Activated naive CD4-positive, alpha-beta T cell treated with anti-CD3 and anti-CD28 coated beads, Interleukin-2, amount 50 U/mL, for 16 hours (primary cell): Measurements from ENCODE around the gene SPARCL1.
"Not testable (repeated sequence)": the region's sequence is repeated elsewhere in the genome, so short reads cannot be mapped to it uniquely, and the experiment has no call there.

Experiments
- DNase-seq: peaks from one replicate; pipeline ENCODE4 v3.0.0-alpha.2; 2020

SPARCL1 gene

DNA sequence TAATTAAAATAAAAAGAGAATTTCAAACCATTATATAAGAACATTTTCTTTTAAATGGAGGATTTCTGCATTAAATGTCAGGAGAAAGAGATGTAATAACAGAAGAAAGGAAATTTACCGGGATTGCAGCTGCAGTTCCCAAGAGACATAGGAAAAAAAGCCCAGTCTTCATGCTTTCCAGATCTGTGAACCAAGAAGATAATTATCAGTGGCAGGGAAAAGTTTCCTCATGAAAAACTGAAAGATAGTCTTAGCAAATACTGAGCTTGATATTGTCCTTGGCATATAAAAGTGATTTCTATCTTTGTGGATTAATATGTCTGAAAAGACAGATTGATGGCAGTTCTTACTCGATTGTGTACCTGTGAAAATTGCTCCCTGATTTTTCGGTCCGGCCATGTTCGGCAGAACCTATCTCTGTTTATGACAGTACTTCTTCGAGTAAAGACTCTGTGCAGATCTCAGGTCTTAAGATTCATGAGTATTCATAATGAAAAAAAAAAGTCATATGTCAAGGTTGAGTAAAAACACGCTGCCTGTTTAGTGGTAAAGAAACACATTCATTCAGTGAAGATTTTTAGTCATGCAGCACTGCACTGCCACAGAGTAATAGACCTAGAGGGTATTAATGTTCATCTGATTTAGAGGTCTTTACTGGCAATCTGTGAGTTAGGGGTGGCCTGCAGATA, 29.6 kb downstream of the SPARCL1 start:
- DNase-seq = no peak

DNA sequence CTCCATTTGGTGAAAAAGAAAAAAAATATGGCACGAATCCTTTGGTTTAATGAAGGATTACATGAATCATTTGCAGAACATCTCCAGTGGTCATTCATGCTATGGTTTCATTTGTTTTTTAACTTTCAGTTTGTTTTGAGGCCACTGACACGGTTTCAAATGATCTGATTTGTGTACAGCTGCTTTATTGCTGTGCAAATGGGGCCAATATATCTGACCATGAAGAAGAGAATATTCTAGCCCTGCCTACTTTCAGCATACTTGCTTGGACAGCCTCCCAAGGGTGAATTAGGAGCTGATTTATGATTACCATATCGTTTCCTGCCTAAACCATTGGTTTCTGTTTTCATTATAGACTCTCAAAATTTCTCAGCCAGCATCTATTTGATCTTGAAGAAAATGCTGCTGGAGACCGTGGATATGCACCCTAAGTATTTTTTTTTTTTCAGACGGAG, 30.7 kb downstream of the SPARCL1 start:
- DNase-seq = no peak

DNA sequence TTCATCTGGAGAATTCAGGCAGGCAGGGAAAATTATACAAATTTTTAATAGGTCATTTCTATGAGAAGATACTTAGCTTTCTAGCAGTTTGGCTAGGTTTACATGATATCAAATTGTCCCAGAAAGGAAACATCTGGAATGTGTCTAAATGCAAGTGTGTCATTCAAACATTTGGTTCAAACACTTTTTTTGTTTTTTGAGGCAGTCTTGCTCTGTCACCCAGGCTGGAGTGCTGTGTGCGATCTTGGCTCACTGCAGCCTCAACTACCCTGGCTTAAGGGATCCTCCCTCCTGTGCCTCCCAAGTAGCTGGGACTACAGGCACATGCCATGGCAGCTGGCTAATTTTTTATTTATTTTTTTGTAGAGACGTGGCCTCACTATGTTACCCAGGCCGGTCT, 31.6 kb downstream of the SPARCL1 start:
- no peak for DNase-seq

DNA sequence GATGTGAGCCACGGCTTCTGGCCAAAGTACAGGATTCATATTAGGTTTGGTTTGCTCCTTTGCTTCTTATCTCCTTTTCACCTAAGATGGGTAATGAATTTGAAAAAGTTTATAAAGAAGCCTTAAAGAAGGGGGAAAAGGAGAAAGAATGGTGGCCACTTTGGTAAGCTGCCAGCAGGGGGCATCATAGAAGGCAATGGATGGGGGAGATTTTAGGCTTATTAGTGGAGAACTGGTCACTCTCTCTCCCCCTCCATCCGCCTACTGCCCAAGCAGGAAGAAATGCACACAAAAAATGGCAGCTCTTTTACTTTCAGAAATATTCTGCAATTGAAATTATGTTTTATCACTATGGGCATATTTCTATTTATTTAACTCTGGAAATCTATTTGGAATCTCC, 32.0 kb downstream of the SPARCL1 start:
- DNase-seq = no peak

DNA sequence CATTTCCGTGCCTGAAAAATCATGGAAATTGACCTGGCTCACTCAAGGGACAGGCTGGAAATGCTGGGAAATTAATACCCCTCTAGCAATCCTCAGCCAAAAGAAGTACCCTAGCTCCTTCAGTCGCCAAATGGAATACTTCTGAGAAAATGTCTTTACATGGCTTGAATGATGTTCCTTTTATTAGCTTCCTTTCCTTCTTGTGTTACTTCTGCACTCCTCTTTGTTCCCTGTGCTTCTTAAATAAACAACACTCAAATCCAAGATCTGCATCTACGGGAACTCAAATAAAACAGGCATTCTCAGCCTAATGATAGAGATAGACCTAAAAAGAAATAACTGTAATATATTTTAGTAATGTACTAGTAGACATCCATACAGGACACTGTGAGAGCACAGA, 36.1 kb downstream of the SPARCL1 start:
- no peak for DNase-seq

DNA sequence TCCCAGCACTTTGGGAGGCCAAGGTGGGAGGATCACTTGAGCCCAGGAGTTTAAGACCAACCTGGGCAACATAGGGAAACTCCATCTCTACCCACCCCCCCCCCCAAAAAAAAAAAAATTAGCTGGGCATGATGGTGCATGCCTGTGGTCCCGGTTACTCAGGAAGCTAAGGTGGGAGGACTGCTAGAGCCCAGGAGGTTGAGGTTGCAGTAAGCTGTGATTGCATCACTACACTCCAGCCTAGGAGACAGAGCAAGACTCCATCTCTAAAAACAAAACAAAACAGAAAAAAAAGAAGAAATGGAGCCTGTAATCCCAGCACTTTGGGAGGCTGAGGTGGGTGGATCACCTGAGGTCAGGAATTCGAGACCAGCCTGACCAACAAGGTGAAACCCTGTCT, 37.3 kb downstream of the SPARCL1 start:
- not testable (repeated sequence) for DNase-seq

DNA sequence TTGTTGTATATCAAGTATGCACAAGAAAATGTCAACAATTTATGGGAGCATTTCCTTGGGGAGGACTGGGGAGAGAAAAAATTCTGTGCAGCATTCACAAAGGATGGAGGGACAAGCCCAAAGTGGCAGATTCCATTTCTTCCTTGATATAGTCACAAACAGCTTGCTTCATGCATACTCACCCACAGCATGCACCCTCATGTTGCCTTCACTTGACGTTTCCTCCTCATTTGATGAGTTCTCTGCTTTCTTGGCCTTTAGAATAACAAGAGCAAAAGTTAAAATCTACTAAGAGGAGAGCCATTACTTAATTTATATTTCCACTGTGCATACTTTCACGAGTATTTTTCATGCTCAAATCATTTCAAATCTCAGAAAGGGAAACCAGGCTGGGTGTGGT, 37.7 kb downstream of the SPARCL1 start:
- DNase-seq = no peak

DNA sequence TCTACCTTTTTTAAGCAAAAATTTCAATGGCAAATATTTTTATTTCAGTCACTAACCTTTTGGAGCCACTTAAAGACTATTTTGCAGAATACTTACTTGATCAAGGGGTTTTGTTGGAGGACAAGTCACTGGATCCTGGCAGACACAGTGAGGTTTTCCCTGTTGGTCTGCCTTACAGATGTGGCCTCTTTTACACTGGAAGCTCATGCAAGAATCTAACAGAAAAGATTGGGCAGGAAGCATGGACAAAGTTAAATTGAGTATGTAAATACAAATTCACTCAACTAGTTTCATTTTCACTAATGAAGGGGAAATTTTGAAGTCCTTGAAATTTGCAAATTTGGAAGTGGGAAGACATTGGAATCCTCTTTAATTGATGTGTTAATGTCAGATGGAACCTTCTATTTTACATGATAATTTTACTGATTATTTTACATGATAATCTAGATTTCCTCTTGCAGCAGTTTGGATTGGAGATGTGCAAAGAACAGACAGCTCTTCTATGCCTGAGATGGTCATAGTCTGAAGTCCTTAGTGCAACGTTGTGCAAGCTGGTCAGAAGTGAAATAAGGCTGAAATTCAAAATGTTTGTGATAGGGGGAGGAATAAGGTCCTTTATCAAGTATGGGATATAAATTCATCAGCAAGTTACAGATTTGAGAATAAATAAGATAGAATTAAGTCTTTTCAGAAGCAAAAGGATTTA, 38.4 kb downstream of the SPARCL1 start:
- no peak for DNase-seq

DNA sequence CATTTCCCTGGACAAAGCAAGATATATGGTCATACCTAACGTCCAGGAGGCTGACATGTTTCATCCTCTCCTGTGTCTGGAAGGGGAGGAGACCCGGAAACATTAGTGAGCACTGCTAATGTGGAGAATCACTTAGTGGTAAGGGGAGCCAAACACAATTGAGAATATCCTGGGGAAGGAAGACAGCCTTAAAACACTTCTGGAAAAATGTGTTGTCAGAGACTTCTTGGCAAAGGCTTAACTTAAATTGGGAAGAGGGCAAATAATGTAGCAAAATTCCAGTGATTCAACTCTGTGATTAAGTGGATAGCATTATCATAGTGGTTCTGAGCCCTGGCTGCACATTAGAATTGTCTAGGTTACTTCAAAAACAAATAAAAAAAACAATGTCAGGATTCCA, 39.5 kb downstream of the SPARCL1 start:
- no peak for DNase-seq

DNA sequence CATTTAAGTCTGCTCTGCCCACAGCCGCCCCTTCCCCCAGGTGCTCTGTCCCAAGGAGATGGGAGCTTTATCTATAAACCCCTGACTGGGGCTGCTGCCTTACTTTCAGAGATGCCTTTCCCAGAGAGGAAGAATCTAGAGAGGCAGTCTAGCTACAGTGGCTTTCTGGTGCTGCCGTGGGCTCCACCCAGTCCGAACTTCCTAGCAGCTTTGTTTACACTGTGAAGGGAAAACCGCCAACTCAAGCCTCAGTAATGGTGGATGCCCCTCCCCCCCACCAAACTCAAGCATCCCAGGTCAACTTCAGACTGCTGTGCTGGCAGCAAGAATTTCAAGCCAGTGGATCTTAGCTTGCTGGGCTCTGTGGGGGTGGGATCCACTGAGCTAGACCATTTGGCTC, 40.5 kb downstream of the SPARCL1 start:
- not testable (repeated sequence) for DNase-seq

DNA sequence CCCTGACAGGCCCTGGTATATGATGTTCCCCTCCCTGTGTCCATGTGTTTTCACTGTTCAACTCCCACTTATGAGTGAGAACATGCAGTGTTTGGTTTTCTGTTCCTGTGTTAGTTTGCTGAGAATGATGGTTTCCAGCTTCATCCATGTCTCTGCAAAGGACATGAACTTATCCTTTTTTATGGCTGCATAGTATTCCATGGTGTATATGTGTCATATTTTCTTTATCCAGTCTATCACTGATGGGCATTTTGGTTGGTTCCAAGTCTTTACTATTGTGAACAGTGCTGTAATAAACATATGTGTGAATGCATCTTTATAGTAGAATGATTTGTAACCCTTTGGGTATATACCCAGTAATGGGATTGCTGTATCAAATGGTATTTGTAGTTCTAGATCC, 45.9 kb downstream of the SPARCL1 start:
- not testable (repeated sequence) for DNase-seq

DNA sequence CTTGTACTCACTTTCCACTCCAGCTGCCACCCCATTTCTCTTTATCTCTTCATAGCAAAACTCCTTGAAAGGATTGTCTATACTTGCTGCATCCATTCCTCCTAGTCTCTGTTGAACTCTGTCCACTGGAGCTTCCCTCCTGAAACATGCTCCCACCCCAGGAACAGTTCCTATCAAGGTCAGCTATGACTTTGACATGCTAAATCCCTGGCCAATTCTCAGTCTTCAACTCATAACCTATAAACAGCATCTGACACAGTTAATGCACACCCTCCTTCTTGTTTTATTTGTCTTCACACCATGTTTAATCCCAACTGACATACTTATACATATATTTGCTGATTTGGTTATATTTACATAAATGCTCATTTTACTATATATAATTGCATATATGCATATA, 47.8 kb downstream of the SPARCL1 start:
- DNase-seq = no peak

DNA sequence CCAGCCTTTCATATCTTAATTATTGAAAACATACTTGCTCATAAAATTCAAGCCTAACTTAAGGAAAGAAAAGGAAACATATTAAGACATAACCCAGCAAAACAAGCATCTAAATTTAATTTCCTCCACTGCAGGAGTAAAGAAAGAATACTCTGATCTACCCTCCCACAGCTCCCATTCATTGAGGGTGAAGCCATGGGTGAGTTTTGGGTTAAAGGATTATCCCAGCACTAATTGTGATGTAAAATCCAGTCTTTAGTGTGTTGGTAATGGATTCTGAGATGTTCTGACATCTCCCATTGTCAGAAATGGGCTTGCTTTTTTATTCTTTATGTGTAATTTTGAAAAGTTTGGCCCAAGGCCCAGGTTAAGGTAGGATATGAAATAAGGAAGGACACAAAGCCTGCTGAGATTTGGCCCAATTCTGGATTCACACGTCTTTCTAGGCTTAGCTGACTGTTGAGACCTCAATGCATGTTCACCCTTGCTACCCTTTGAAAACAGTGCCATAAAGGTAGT, 50.4 kb downstream of the SPARCL1 start:
- DNase-seq = no peak

DNA sequence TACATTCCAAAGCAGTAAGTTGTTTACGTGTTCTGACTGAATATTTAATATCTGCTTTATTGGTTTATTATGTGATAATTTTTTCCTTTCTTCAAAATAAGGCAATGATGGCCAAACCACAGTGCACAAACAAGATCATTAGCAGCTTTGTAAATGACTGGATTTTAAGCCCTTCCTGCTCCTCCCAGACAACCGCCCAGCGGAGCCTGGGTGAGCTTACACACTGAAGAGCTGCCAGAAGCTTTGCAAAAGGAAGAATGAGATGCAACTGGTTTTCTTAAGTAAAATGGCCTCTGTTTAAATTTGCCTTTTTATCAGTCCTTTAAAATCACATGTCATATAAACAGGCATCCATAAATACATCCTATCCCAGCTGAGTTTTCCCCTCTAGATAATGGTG, 52.2 kb downstream of the SPARCL1 start:
- DNase-seq = no peak

DNA sequence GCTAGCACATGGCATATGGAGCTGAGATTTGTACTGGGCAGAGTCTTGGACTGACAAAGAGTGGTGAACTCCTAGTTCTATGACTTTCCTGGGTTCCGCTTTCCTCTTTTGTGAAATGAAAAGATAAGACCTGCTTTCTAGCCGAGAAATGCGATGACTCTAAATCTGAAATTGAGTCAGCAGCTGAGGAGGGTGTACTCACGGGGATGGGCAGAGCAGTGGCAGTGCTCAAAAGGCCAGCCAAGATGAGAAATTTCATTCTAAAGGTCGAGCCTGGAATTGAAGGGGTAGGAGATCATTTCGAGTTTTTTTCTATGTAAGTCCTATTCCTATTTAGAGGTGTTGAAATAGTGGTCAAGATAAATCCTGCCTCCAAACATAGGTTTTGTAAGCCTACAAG, 59.8 kb downstream of the SPARCL1 start:
- DNase-seq = no peak

DNA sequence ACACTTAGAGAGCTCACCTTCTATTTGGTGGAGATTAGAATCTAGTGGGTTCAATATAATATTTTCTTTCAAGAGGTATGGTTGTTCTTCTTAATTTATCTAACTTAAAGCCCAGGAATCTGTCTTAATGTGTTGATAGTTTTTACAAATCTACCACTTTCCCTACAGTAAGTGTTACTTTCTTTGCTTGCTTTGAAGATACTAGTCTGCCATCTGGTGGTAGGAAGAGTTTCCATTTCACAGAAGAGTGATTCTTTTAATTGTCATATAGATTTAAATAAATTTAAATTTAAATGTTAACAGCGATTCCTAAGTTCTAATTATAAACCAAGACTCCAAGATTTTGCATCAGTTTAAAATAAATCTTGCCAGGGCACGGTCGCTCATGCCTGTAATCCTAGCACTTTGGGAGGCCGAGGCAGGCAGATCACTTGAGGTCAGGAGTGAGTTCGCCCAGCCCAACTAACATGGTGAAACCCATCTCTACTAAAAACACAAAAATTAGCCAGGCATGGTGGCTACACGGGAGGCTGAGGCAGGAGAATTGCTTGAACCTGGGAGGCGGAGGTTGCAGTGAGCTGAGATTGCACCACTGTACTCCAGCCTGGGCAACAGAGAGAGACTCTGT, 63.3 kb downstream of the SPARCL1 start:
- DNase-seq = no peak

DNA sequence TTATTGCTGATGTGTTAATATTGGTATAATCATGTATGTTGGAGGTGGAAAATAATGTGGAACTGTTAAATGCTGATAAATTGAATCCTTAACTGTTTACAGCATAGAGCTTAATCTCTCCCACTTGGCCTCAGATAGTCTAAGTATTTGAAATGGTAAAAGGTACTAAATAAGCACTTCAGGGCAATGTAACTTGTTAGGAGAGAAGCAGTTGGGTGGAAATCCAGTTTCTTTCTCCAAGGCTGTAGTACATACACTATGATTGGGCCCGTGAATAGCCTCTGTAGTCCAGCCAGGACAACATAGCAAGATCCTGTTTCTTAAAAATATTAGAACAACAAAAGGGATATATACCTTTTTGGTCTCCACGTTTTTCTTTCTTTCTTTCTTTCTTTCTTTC, 67.1 kb downstream of the SPARCL1 start:
- DNase-seq = no peak

DNA sequence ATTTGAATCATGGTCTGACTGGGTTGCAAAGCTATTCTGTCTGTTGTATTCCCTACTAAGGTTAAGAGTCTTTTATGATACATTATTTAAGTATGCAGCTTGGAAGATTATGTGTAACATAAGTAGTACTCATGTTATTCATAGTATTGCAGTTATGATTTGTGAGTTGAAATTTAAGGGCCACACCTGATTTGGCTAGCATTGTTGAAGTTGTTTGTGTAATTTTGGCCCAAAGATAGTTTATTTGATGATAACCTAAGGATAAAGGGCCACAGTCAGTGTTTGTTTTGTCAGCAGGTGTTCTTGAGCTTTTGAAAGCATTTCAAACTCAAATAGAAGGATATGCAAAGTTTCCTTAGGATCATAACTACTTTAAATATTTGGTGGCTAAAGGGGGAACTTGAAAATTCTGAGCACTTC, 67.9 kb downstream of the SPARCL1 start:
- DNase-seq = no peak

DNA sequence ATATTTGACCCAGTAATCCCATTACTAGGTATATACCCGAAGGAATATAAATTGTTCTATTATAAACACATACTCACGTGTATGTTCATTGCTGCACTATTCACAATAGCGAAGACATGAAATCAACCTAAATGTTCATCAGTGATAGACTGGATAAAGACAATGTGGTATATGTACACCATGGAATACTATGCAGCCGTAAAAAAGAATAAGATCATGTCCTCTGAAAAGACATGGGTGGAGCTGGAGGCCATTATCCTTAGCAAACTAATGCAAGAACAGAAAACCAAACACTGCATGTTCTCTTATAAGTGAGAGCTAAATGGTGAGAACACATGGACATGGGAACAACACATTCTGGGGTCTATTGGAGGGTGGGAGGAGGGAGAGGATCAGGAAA, 70.3 kb downstream of the SPARCL1 start:
- DNase-seq = no peak

DNA sequence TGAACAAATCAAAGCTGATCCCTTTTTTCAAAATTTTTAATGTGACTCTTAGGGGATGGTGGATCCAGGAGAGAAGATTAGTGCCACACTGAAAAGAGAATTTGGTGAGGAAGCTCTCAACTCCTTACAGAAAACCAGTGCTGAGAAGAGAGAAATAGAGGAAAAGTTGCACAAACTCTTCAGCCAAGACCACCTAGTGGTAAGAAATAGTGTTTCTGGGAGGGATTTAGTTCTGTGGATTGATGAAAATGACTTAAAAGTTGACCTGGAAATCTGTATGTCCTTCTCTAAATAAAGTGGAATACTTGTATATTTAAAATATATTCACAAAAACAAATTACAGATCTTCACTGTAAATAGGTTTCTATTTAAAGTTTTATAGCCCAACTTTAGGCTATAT, 77.6 kb downstream of the SPARCL1 start:
- DNase-seq = no peak

DNA sequence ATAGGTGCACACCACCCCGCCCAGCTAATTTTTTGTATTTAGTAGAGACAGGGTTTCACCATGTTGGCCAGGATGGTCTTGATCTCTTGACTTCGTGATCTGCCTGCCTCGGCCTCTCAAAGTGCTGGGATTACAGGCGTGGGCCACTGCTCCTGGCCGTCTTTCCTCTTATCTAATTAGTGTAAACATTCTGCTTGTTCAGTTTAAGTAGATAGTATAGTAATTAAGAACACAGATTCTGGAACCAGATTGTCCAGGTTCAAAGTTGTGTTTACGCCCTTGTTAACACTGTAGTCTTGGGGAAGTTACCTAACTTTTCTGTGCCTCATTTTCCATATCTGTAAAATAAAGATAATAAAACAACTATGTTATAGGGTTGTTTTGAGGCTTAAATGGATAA, 82.8 kb downstream of the SPARCL1 start:
- DNase-seq = not testable (repeated sequence)

DNA sequence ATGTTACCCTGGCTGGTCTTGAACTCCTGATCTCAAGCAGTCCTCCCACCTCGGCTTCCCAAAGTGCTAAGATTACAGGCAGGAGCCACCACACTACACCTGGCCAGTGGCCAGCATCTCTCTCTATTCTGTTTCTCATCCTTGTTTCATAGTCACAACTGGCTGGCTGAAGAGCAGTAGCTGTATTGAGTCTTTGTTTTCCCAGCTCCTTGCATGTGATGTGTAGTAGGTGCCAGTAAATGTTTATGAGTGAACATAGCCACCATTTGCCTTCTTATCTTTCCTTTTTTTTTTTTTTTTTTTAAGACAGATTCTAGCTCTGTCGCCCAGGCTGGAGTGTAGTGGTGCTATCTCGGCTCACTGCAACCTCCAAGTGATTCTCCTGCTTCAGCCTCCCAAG, 83.2 kb downstream of the SPARCL1 start:
- DNase-seq = no peak

DNA sequence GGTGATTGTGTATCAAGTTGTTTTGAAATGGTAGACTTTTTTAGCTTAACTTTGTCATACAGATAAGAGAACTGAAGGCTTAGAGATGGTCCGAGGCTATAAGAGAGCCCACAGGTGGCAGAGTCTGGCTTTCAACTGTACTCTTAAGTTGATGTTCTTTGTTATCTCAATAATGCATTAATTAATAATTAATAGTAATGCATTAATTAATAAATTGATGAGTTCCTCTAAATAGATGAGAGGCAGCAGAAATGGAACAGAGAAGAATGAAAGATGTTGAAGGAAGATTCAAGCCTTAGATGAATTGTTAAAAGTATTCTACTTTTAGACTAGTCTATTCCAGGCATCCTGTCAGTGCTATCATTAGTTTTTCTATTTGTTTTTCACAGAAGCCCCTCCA, 84.4 kb downstream of the SPARCL1 start:
- DNase-seq = no peak

DNA sequence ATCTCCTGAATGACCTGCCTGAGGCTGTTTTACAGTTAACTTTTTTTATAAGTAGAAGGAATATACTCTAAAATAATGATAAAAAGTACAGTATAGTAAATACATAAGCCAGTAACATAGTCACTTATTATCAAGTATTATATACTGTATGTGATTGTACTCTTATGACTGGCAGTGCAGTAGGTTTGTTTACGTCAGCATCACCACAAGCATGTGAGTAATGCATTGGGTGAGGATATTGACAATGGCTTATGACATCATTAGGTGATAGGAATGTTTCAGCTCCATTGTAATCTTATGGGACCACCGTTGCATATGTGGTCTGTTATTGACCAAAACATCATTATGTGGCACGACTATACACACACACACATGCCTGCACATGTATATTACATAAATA, 86.3 kb downstream of the SPARCL1 start:
- DNase-seq = no peak
